ENCODE measurements around the gene OR52N4. TPM values are rescaled to one million over a fixed set of nuclear protein-coding genes. Genes with fewer than 3 reads are reported as not detected.
"Not testable (repeated sequence)": the region's sequence is repeated elsewhere in the genome, so short reads cannot be mapped to it uniquely, and the experiment has no call there.

OR52N4 gene
- not detected for polyA plus RNA-seq (2013, experiment 1 of 2; ENCODE audit: insufficient read length)
- not detected for polyA plus RNA-seq (2013, experiment 2 of 2; ENCODE audit: insufficient read length)

DNA sequence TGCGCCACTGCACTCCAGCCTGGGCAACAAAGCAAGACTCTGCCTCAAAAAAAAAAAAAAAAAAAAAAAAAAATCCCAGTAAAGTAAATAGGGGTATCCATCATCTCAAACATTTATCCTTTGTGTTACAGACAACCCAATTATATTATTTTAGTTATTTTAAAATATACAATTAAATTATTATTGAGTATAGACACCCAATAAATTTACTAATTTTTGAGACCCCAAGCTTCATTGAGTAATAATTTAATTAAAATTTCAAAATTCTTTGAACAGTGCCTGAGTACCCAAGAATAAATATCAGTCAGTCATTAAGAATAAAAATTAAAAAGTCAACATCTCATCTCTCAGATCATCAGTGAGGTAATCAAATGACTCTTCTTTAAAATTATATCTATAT is at the start of gene OR52N4:
Gene OR52N4, plus strand, starts transcription at position 301 of the 400 bp plus-strand sequence. CDS start 498 bp downstream, outside the sequence.
- DNase-seq = no peak

DNA sequence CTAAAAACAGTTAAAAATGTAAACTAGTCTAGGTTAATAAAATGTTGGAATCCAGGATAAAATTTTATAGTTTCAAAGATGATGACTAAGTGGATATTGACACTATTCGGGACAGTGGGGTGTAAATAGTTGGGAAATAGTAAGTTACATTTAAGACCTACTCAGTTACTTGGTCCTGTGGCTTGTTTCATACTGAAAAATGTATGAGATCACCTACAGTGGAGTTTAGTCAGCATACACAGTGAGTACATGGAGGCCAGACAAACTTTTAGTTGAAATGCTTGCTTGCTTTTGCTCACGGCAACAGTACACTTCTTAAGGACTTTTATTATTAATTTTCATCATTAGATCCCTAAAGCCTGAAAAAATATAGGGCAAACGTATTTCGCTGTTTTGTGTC is 48.4 kb upstream of the OR52N4 start:
- DNase-seq = peak; percentile 18

- no peak for DNase-seq
These were observed 41.5 kb upstream of the OR52N4 start for GRCh38 chr11:5712507-5712906.

DNA sequence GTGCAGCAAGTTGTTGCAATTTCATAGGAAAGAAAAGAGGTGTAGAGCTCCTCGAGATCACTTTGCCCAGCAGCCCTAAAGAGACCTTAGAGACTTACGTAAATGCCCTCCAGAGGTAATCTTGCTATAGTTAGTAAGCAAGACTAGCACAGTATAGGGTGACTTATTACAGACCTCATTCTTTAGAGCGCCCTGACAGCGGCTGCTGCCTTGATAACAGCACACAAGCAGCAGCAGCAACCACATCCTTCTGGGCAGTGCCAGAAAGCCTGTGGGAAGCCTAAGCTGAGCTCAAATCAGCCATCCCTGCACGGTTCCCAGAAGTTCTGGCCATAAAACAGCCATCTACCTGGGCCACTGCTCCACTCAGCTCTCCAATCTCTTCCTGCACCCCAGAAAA is 40.3 kb upstream of the OR52N4 start:
- no peak for DNase-seq

- not testable (repeated sequence) for DNase-seq
These were observed 37.5 kb upstream of the OR52N4 start for GRCh38 chr11:5716518-5716917.

- no peak for DNase-seq
These were observed 34.1 kb upstream of the OR52N4 start for GRCh38 chr11:5719703-5720495.

DNA sequence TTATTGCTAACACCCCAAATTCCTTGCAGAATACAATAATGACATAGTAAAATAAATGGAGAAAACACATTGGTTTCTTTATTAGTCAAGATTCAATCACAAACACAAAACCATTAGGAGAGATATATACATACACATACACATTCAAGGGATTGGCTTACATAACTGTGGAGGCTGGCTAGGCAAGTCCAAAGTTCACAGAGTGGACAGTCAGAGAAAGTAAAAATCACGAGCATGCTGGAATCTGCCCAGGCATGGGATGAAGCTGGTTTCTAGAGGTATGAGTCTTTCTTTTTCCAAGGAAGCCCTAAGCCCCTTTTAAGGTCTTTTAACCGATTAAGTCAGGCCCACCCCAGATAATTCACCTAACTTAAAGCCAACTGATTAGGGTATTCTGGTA is 31.4 kb upstream of the OR52N4 start:
- DNase-seq = no peak

DNA sequence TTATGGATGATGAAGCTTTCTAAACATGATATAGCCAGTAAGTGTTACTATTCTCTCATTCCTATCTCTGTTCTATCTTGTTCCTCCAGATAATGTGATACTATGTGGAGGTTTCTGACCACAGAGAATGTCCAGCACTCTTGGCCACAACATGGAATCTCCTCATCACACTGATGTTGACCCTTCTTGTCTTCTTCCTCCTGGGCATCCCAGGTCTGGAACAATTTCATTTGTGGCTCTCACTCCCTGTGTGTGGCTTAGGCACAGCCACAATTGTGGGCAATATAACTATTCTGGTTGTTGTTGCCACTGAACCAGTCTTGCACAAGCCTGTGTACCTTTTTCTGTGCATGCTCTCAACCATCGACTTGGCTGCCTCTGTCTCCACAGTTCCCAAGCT is 27.7 kb upstream of the OR52N4 start:
- no peak for DNase-seq

- DNase-seq = no peak
These were observed 26.4 kb upstream of the OR52N4 start for GRCh38 chr11:5727691-5728090.

- no peak for DNase-seq
These were observed 17.6 kb upstream of the OR52N4 start, which contains the start of gene OR56B1 for GRCh38 chr11:5736396-5736795. TSS of gene OR56B1 (plus strand) at chr11:5736448. CDS start at chr11:5736517, 69 bp downstream.

DNA sequence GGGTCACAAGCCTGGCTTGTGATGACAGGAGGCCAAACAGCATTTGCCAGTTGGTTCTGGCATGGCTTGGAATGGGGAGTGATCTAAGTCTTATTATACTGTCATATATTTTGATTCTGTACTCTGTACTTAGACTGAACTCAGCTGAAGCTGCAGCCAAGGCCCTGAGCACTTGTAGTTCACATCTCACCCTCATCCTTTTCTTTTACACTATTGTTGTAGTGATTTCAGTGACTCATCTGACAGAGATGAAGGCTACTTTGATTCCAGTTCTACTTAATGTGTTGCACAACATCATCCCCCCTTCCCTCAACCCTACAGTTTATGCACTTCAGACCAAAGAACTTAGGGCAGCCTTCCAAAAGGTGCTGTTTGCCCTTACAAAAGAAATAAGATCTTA is 17.0 kb upstream of the OR52N4 start:
- DNase-seq = peak; percentile 47

DNA sequence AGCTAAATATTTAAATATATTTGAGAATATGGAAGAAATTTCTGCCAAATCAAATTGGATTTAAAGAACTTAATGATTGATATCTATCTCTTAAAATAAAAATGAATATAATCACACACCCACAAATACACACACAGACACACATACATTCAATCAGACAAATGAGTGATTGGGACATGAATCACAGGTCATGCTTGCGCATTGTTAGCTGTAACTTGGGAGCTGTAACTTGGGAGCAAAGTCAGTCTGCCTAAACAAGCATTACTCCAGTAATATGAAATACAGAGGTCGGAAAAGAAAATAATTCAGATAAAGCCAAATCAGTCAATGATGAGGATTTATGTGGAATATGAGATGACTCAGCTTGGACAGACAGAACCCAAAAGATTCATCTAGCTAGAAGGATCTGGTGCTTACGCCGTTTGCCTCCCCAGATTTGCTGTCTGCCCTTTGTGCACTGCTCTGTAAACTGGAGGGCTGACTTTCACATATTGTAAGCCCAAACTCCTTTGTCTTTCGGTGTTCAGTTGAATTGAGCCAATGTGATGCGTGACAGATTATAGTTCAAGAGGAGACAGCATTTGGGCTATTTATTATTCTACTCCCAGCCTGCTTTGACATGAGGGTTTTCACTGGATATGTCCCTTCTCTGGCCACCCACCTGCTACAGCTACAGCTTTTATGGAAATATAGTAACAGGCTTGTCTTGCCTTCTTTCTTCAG is 16.2 kb upstream of the OR52N4 start:
- DNase-seq = peak; percentile 1

DNA sequence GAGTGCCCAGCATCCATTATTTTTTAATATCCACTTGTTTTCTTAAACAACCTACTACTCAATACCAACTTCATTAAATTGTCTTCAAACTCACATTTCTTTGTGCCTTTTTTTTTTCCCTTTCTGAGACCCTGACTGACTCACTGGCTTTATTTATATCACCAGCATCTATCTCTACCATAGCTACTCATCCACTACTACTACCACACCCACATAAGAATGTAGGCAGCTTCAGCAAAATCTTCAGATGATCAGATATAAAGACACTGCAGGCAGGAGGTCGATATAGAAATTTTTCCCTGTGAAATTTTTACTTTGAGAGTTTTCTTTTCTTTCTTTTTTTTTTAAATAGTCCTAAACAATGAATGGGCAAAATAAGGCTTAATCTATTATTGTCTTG is 15.6 kb upstream of the OR52N4 start:
- DNase-seq = no peak

DNA sequence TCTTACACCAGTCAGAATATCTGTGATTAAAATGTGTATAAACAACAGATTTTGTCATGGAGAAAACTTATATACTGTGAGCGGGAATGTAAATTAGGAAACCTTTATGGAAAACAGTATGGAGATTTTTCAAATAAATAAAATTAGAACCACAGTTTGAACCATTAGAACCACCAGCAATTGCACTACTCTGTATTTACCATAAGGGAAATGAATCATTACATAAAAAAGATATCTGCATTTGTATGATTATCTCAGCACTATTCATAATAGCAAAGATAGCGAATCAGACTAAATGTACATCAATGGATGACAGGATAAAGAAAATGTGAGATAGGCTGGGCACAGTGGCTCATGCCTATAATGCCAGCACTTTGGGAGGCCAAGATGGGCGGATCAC is 7.4 kb upstream of the OR52N4 start:
- no peak for DNase-seq

DNA sequence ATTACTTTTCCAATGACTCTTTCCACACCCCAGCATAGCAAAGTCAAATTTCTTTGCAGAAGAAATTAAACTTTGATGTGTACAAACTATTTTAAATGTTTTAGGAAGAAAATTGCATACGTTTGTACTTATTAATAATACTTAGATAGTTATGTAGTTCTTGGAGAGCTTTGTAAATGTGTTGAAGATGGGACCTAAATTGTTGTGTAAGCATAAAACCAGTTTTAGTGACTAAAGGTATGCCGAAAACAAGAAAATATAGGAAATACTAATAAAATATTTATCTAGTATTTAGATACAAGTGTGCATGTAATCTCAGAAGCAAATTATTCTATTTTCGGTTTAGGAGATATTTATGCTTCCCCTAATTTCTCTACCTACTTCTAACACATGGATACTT is 4.2 kb upstream of the OR52N4 start:
- no peak for DNase-seq

GRCh38 chr11:5767056-5767455 is 13.0 kb downstream of the OR52N4 start:
- no peak for DNase-seq

DNA sequence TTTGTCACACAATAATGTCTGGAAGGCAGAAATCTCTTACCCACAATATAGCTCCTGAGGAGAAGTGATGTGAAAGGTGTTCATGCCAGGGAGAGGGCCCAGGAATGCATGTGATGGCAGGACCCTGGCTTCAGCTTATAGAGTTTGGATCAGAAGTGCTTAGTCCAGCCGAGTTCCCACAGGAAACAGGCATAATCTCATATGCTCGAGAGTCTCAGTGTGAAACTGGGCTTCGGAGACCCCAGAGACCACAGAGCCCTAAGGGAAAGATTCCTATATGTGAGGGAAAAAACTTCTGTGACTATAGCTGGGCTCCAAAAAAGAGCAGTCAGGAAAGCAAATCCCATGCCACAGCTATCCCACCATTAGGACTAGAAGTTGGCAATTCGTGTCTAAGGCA is 29.2 kb downstream of the OR52N4 start, which contains the start of gene OR52N5:
Gene OR52N5, minus strand, starts transcription at position 101 of the 400 bp plus-strand sequence. CDS start 4,721 bp downstream, outside the sequence.
- no peak for DNase-seq

DNA sequence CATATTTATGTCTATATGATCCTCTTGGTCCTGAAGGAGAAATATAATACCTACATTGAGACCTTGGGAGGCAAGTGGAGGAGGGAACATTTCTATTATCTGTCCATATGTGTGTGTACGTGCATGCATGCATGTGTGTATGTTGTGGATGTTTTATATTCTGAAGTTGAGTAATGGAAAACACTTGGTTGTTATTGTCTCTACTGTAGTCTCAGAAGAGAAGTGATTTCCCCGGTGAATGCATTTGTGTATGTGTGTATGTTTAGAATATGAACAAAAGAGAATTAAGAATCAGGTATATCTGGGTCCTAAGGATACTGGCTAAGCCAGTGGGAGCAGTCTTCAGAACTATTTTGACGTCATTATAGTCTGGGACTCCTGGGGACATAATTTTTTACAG is 37.1 kb downstream of the OR52N4 start, which contains the start of gene OR52N1:
Gene OR52N1, minus strand, starts transcription at position 101 of the 400 bp plus-strand sequence. CDS start 2,449 bp downstream, outside the sequence.
- no peak for DNase-seq

- no peak for DNase-seq
These were observed 42.5 kb downstream of the OR52N4 start for GRCh38 chr11:5796541-5796940.

DNA sequence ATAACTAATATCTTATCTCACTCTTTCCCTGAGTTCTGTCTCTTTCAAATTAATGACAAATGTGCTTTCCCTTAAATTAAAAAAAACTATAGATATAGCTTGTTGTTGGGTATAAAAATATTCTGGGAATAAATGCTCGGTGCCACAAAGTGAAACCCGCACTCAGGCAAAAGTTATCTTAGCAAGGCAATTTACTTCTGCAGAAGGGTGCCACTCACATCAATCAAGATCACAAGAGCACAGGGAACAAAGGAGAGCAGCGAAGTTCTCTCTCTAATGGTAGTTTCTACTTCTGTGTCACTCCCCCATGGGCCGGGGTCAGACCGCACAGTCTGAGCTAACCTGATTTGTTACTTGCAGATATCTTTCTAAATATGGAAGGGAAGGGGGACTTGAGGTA is 49.9 kb downstream of the OR52N4 start:
- no peak for DNase-seq
